ENCODE data around the gene LNX1. TPM values are rescaled to one million over a fixed set of nuclear protein-coding genes. Genes with fewer than 3 reads are reported as not detected.
A peak's percentile ranks its signal among the peaks of the same experiment; 100 is the strongest.

The LNX1 gene
- total and polyA plus RNA-seq, 9 of the 15 experiments (the other 6 are each of a cell fraction or from before 2014, with no cell fraction given) = 0.40 to 3.6 (median 2.2) TPM

DNA sequence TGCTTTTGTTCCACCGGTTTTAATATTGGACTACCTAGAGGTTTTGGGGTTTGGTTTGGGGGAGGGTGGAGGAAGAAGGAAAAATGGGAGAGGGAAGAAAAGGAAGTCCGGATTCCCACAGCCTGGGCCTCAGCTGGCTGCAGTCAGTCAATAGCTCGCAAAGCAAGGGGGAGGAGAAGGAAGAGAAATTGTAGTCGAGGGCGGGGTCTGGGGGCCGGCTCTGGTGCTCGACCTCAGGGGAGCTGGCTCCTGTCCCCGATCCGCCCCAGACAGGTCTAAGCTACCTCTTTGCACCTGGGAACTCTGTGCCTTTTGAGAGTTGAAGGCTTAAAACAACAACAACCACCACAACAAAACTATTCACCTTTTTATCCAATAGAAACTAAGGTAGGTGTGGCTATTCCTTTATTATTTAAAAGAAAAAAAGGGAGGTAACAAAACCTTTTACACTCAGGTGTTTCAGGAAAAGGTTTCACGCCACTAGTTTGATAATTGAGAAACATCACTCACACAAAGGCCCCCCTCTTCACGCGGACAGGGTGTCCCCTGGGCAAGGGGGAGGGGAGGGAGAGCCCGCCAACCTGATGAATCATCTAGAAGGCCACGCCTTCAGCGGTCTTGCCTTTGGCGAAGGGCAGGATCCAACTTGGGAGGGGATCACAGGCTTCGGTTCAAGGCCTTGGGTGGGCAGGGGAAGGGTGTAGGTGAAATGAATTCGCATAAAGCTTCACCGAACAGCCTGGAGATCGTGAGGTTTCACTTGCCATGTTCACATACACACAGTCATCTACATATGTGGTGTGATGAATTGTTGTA is 1.6 kb upstream of the LNX1 start (continued):
- TF ChIP-seq, protein P1, sequence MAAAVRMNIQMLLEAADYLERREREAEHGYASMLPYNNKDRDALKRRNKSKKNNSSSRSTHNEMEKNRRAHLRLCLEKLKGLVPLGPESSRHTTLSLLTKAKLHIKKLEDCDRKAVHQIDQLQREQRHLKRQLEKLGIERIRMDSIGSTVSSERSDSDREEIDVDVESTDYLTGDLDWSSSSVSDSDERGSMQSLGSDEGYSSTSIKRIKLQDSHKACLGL (CRISPR knock-in tag; IDR thresholded peaks at IDR 0.05; ENCODE audit: borderline replicate concordance, poor library complexity, severe bottlenecking) = no peak
- TF ChIP-seq RHOXF2B (CRISPR knock-in tag; conservative IDR thresholded peaks at IDR 0.05) (no peak), JUND (IDR thresholded peaks at IDR 0.05; ENCODE audit: borderline replicate concordance, low read depth, low read length) (peak; percentile 95), JUND (tag; IDR thresholded peaks at IDR 0.05; ENCODE audit: borderline replicate concordance, low read depth, low read length) (peak; percentile 90; the same call in 2 of the 3 replicates), LCOR (CRISPR knock-in tag; IDR thresholded peaks at IDR 0.05) (no peak), GTF2E2 (tag; IDR thresholded peaks at IDR 0.05) (0 out of 2 replicates have a peak, but pooled peaks have one; percentile 39), ZBTB7A (IDR thresholded peaks at IDR 0.05; ENCODE audit: borderline replicate concordance, control insufficient read depth, low read depth, low read length) (peak; percentile 62; the same call in 1 of the 2 replicates), ZNF780A (CRISPR knock-in tag; IDR thresholded peaks at IDR 0.05) (no peak), FOSL1 (tag; conservative IDR thresholded peaks at IDR 0.05) (peak; percentile 89), ARID1B (IDR thresholded peaks at IDR 0.05) (peak; percentile 49), SMARCB1 (IDR thresholded peaks at IDR 0.05; ENCODE audit: insufficient read length, low read depth) (no peak), NR2C2 (CRISPR knock-in tag; IDR thresholded peaks at IDR 0.05) (no peak), NR2C2 (tag; IDR thresholded peaks at IDR 0.05) (0 out of 2 replicates have a peak, but pooled peaks have one; percentile 22), TCF3 (CRISPR knock-in tag; IDR thresholded peaks at IDR 0.05) (no peak), SRSF1 (IDR thresholded peaks at IDR 0.05; ENCODE audit: low read depth, low read length) (no peak), ZNF444 (CRISPR knock-in tag; IDR thresholded peaks at IDR 0.05) (0 out of 2 replicates have a peak, but pooled peaks have one; percentile 50), RFX7 (CRISPR knock-in tag; IDR thresholded peaks at IDR 0.05) (no peak), SMARCA4 (IDR thresholded peaks at IDR 0.05) (peak; percentile 74)
- TF ChIP-seq, protein P2, sequence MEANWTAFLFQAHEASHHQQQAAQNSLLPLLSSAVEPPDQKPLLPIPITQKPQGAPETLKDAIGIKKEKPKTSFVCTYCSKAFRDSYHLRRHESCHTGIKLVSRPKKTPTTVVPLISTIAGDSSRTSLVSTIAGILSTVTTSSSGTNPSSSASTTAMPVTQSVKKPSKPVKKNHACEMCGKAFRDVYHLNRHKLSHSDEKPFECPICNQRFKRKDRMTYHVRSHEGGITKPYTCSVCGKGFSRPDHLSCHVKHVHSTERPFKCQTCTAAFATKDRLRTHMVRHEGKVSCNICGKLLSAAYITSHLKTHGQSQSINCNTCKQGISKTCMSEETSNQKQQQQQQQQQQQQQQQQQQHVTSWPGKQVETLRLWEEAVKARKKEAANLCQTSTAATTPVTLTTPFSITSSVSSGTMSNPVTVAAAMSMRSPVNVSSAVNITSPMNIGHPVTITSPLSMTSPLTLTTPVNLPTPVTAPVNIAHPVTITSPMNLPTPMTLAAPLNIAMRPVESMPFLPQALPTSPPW (CRISPR knock-in tag; IDR thresholded peaks at IDR 0.05) = peak; percentile 88
- TF ChIP-seq, protein P3, sequence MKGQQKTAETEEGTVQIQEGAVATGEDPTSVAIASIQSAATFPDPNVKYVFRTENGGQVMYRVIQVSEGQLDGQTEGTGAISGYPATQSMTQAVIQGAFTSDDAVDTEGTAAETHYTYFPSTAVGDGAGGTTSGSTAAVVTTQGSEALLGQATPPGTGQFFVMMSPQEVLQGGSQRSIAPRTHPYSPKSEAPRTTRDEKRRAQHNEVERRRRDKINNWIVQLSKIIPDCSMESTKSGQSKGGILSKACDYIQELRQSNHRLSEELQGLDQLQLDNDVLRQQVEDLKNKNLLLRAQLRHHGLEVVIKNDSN (CRISPR knock-in tag; IDR thresholded peaks at IDR 0.05) = no peak
- TF ChIP-seq, protein P4, sequence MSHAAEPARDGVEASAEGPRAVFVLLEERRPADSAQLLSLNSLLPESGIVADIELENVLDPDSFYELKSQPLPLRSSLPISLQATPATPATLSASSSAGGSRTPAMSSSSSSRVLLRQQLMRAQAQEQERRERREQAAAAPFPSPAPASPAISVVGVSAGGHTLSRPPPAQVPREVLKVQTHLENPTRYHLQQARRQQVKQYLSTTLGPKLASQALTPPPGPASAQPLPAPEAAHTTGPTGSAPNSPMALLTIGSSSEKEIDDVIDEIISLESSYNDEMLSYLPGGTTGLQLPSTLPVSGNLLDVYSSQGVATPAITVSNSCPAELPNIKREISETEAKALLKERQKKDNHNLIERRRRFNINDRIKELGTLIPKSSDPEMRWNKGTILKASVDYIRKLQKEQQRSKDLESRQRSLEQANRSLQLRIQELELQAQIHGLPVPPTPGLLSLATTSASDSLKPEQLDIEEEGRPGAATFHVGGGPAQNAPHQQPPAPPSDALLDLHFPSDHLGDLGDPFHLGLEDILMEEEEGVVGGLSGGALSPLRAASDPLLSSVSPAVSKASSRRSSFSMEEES (CRISPR knock-in tag; IDR thresholded peaks at IDR 0.05) = no peak
- TF ChIP-seq, protein P5, sequence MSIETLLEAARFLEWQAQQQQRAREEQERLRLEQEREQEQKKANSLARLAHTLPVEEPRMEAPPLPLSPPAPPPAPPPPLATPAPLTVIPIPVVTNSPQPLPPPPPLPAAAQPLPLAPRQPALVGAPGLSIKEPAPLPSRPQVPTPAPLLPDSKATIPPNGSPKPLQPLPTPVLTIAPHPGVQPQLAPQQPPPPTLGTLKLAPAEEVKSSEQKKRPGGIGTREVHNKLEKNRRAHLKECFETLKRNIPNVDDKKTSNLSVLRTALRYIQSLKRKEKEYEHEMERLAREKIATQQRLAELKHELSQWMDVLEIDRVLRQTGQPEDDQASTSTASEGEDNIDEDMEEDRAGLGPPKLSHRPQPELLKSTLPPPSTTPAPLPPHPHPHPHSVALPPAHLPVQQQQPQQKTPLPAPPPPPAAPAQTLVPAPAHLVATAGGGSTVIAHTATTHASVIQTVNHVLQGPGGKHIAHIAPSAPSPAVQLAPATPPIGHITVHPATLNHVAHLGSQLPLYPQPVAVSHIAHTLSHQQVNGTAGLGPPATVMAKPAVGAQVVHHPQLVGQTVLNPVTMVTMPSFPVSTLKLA (conservative IDR thresholded peaks at IDR 0.05) = 0 out of 4 replicates have a peak, but pooled peaks of 1 of the 2 experiments have one; percentile 19
